WTC11 (cell line): ENCODE data around the gene PCP2. TPM values are rescaled to one million over a fixed set of nuclear protein-coding genes. Genes with fewer than 3 reads are reported as not detected.

ENCODE experiments used
- ATAC-seq: fragments of 200-7000 bp; cut with Tn5 transposase; 2 replicates; pipeline ENCODE4 v1.10.0; 2021; ENCODE audit warnings: mild to moderate bottlenecking, moderate library complexity
- CTCF ChIA-PET: fragments of 300-600 bp; sonication (Branson Sonifier 250); formaldehyde crosslinking; loops from one replicate; lab custom pipeline; 2021; ENCODE audit warnings: antibody characterized with exemption; lab: Charles Lee
- POLR2A ChIA-PET: fragments of 350-600 bp; sonication (Branson Sonifier 250); formaldehyde crosslinking; loops from one replicate; lab custom pipeline; 2021; ENCODE audit warnings: antibody characterized with exemption; lab: Charles Lee
- DNase-seq: peaks from one replicate; pipeline ENCODE4 v3.0.0; 2021; ENCODE audit warnings: low spot score
- H3K27ac Mint-ChIP-seq: 2 replicates; pipeline ENCODE4 v1.8.0; 2021; ENCODE audit warnings: mixed read lengths
- H3K27me3 Mint-ChIP-seq: 2 replicates; pipeline ENCODE4 v1.8.0; 2021; ENCODE audit warnings: low read depth, mild to moderate bottlenecking, moderate library complexity, mixed read lengths
- H3K36me3 Mint-ChIP-seq: 2 replicates; pipeline ENCODE4 v1.8.0; 2021; ENCODE audit warnings: mixed read lengths
- H3K4me1 Mint-ChIP-seq: 2 replicates; pipeline ENCODE4 v1.8.0; 2022; ENCODE audit warnings: mixed read lengths
- H3K4me3 Mint-ChIP-seq: 2 replicates; pipeline ENCODE4 v1.8.0; 2021; ENCODE audit warnings: mild to moderate bottlenecking, moderate library complexity, mixed read lengths
- H3K9me3 Mint-ChIP-seq: 2 replicates; pipeline ENCODE4 v1.8.0; 2021; ENCODE audit warnings: mixed read lengths
- CREB1 ChIP-seq: sonication (generic); formaldehyde crosslinking; IDR thresholded peaks from 2 replicates; pipeline ENCODE4 v1.8.0; 2023; ENCODE audit warnings: mild to moderate bottlenecking, missing genetic modification reagents
- FOXK1 ChIP-seq: sonication (generic); formaldehyde crosslinking; IDR thresholded peaks from 2 replicates; pipeline ENCODE4 v1.8.0; 2022; ENCODE audit warnings: mild to moderate bottlenecking, moderate library complexity, missing genetic modification reagents
- IRF2 ChIP-seq: sonication (generic); formaldehyde crosslinking; IDR thresholded peaks from 2 replicates; pipeline ENCODE4 v1.8.0; 2022; ENCODE audit warnings: low read depth, missing genetic modification reagents, borderline replicate concordance
- NFATC4 ChIP-seq: fragments of 250-450 bp; sonication (Bioruptor Pico); IDR thresholded peaks from 2 replicates; pipeline ENCODE4 v1.9.0; 2021; ENCODE audit warnings: mild to moderate bottlenecking
- NFYB ChIP-seq: sonication (generic); formaldehyde crosslinking; conservative IDR thresholded peaks from 2 replicates; pipeline ENCODE4 v1.8.0; 2022; ENCODE audit warnings: low read depth, missing genetic modification reagents
- NR1H2 ChIP-seq: sonication (generic); formaldehyde crosslinking; IDR thresholded peaks from 2 replicates; pipeline ENCODE4 v1.9.0; 2021; ENCODE audit warnings: mild to moderate bottlenecking, moderate library complexity, missing genetic modification reagents
- NR3C1 ChIP-seq: sonication (generic); formaldehyde crosslinking; conservative IDR thresholded peaks from 2 replicates; pipeline ENCODE4 v1.8.1; 2023; ENCODE audit warnings: low read depth, mild to moderate bottlenecking, missing genetic modification reagents
- RELA ChIP-seq: sonication (generic); formaldehyde crosslinking; IDR thresholded peaks from 2 replicates; pipeline ENCODE4 v1.8.1; 2022; ENCODE audit warnings: missing genetic modification reagents, mild to moderate bottlenecking, borderline replicate concordance
- ZNF263 ChIP-seq: sonication (generic); formaldehyde crosslinking; IDR thresholded peaks from 2 replicates; pipeline ENCODE4 v1.8.1; 2022; ENCODE audit warnings: low read depth, mild to moderate bottlenecking, moderate library complexity, missing genetic modification reagents
- ZNF317 ChIP-seq: sonication (generic); formaldehyde crosslinking; IDR thresholded peaks from 2 replicates; pipeline ENCODE4 v1.8.1; 2023; ENCODE audit warnings: low read depth, mild to moderate bottlenecking, moderate library complexity, missing genetic modification reagents, borderline replicate concordance
- total RNA-seq: library from RNA; stranded (reverse); gene quantifications from 3 replicates; pipeline ENCODE4 v1.2.3, GENCODE V29; 2021
- TF ChIP-seq, protein P1 (sequence below): sonication (generic); formaldehyde crosslinking; IDR thresholded peaks from 2 replicates; pipeline ENCODE4 v1.8.1; 2023; ENCODE audit warnings: mild to moderate bottlenecking, missing genetic modification reagents, moderate library complexity
- TF ChIP-seq, protein P2 (sequence below): sonication (generic); formaldehyde crosslinking; IDR thresholded peaks from 2 replicates; pipeline ENCODE4 v1.8.1; 2022; ENCODE audit warnings: low read depth, mild to moderate bottlenecking, moderate library complexity, missing genetic modification reagents, borderline replicate concordance
- TF ChIP-seq, protein P3 (sequence below): sonication (generic); formaldehyde crosslinking; IDR thresholded peaks from 2 replicates; pipeline ENCODE4 v1.8.0; 2022; ENCODE audit warnings: mild to moderate bottlenecking, missing genetic modification reagents
- TF ChIP-seq, protein P4 (sequence below): sonication (generic); formaldehyde crosslinking; conservative IDR thresholded peaks from 2 replicates; pipeline ENCODE4 v1.8.1; 2022; ENCODE audit warnings: mild to moderate bottlenecking, missing genetic modification reagents
- TF ChIP-seq, protein P5 (sequence below): sonication (generic); formaldehyde crosslinking; IDR thresholded peaks from 2 replicates; pipeline ENCODE4 v1.8.0; 2022; ENCODE audit warnings: mild to moderate bottlenecking, missing genetic modification reagents

Gene PCP2
- total RNA-seq, 1 experiment from 2014 or later = 0.48 TPM

DNA sequence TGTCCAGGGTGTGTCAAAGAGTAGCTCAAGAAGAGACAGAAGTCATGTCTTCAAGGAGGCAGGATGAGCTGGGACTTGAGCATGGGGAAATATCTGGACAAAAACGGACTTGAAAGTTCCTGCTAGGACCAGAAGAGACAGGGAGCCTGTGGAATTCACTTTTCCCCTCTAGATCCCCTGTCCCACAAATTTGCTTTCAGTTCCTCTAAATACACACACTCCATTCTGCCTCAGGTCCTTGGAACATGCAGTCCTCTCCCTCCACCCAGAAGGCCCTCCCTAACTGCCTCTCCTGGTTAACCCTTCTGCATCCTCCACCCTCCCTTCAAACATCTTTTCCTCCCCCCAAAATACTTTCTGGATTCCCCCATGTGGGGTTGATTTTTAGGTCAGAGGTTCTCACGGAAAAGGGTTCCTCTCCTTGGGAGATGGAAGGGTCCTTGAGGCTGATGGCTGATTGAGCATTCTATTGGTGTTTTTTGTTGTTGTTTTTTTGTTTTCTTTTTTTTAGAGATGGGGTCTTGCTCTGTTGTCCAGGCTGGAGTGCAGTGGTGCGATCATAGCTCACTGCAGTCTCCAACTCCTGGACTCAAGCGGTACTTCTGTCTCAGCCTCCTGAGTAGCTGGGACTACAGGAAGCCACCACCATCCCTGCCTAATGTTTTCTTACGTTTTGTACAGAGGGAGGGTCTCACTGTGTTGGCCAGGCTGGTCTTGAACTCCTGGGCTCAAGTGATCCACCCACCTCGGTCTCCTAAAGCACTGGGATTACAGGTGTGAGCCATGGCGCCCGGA, 28.4 kb upstream of the PCP2 start:
- H3K4me1 Mint-ChIP-seq = no peaks in the 10 kb centered on the region
- TF ChIP-seq NR1H2 (CRISPR knock-in tag) = no peak
- TF ChIP-seq ZNF263 (CRISPR knock-in tag) = no peak
- TF ChIP-seq, all 79 proteins: peak for 0
- POLR2A ChIA-PET = no interaction called here

DNA sequence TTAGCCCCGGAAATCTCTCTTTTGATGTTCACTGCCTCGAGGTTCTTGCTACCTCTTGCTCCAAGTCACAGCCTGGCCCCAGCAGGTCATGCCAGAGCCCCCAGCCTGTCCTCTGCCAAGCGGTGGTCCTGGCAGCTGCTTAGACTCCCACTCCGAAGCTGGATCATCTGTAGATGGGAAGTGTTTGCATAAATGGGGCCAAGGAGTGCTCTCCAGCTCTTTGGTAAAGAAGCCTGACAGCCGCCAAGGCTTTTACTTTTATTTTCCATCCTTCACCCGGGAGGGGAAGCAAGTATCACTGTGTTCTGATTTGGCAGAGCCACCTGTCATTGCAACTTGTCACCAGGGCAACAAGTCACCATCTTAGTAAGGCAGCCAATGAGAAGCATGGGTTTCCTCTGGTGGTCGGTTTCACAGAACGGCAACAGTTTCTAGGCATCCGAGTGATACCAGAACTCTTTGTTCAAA, 24.7 kb upstream of the PCP2 start:
- peak; percentile 60; the same call in 1 of the 2 replicates for ATAC-seq
- DNase-seq = no peak
- Mint-ChIP-seq H3K36me3 (no peaks in the 10 kb centered on the region), H3K27me3 (peaks cover 44% of the 10 kb centered on the region), H3K9me3 (no peaks in the 10 kb centered on the region), H3K4me3 (no peak overlapping the region), H3K27ac (no peak overlapping the region), H3K4me1 (no peaks in the 10 kb centered on the region)
- TF ChIP-seq NFYB = 0 out of 2 replicates have a peak, but pooled peaks have one; percentile 36
- TF ChIP-seq, protein P1, sequence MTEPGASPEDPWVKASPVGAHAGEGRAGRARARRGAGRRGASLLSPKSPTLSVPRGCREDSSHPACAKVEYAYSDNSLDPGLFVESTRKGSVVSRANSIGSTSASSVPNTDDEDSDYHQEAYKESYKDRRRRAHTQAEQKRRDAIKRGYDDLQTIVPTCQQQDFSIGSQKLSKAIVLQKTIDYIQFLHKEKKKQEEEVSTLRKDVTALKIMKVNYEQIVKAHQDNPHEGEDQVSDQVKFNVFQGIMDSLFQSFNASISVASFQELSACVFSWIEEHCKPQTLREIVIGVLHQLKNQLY (CRISPR knock-in tag) = no peak
- ChIA-PET POLR2A (no interaction called here), CTCF (interaction anchor here (1.0 to 3.0 kb wide), 2 partner anchors 22 to 90 kb away, joined by 3 to 19 read pairs; partner anchors contain the start of gene TRAPPC5)

More for the DNA sequence above, 28.4 kb upstream of the PCP2 start:
- Mint-ChIP-seq H3K9me3 (no peaks in the 10 kb centered on the region), H3K36me3 (no peaks in the 10 kb centered on the region), H3K27me3 (peaks cover 31% of the 10 kb centered on the region), H3K27ac (no peak overlapping the region), H3K4me3 (no peak overlapping the region)
- CTCF ChIA-PET = interaction anchor here (1.3 to 1.7 kb wide), 2 partner anchors 10 to 19 kb away, joined by 5 to 12 read pairs; partner anchors contain the start of gene TRAPPC5
- DNase-seq (no peak), ATAC-seq (no peak)

DNA sequence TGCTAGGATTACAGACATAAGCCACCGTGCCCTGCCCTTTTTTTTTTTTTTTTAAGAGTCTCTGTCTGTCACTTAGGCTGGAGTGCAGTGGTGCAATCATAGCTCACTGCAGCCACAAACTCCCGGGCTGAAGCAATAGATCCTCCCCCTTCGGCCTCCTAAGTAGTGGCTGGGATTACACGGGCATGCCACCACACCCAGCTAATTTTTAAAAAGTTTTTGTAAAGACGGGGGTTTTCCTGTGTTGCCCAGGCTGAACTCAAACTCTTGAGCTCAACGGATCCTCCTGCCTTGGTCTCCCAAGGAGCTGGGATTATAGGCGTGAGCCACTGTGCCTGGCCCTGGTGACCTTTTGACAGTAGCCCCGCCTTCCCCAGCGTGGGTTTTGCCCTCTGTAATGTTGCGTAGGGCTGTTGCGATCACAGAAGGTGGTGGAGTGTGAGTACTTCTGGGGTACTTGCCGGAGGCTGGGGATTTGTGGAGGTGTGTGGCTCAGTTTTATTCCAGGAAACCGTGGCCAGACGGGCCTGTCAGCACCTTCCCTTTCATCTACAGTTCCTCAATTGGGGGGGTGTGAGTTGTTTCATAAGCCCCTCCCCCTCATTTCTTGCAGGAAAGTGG, 23.7 kb upstream of the PCP2 start:
- Mint-ChIP-seq H3K4me3 (no peak overlapping the region), H3K4me1 (peaks cover 5% of the 10 kb centered on the region), H3K36me3 (no peaks in the 10 kb centered on the region), H3K9me3 (no peaks in the 10 kb centered on the region), H3K27me3 (peaks cover 54% of the 10 kb centered on the region), H3K27ac (no peak overlapping the region)
- ChIA-PET CTCF (interaction anchor here (1.3 to 3.0 kb wide), 2 partner anchors 23 to 89 kb away, joined by 3 to 19 read pairs; partner anchors contain the start of gene TRAPPC5), POLR2A (interaction anchor here (0.7 kb wide), 1 partner anchor 8 kb away, joined by 4 read pairs; no protein-coding TSS in a partner anchor)
- TF ChIP-seq NFATC4 (CRISPR knock-in tag) (no peak), NR3C1 (no peak)
- TF ChIP-seq, protein P2, sequence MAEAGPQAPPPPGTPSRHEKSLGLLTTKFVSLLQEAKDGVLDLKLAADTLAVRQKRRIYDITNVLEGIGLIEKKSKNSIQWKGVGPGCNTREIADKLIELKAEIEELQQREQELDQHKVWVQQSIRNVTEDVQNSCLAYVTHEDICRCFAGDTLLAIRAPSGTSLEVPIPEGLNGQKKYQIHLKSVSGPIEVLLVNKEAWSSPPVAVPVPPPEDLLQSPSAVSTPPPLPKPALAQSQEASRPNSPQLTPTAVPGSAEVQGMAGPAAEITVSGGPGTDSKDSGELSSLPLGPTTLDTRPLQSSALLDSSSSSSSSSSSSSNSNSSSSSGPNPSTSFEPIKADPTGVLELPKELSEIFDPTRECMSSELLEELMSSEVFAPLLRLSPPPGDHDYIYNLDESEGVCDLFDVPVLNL (CRISPR knock-in tag) = no peak
- no peak for DNase-seq
- no peak for ATAC-seq

DNA sequence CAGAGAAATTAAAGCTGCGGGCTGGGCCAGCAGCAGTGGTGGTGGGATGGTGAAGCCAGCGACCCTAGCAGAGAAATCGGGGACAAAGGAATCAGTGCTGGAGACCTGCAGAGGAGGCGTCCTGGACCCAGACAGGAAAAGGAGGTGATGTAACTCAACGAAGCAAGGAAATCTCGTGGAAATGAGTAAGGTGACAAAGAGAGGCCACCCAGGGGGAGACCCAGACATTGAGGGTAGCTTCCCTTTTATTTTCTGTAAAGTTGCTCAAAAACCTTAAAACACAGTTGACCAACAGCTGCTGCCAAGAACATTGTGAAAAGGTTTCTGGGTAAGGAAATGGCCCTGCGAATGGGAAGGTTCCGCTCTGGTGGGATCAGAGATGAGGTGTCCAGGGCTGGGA, 22.1 kb upstream of the PCP2 start:
- Mint-ChIP-seq H3K27me3 (peaks cover 69% of the 10 kb centered on the region), H3K4me1 (peaks cover 7% of the 10 kb centered on the region), H3K9me3 (no peaks in the 10 kb centered on the region), H3K4me3 (no peak overlapping the region), H3K36me3 (no peaks in the 10 kb centered on the region), H3K27ac (no peak overlapping the region)
- ChIA-PET POLR2A (no interaction called here), CTCF (interaction anchor here (1.0 to 2.7 kb wide), 4 partner anchors 25 to 149 kb away, joined by 3 to 12 read pairs (median 8); partner anchors contain the start of gene TRAPPC5)
- DNase-seq (no peak), ATAC-seq (no peak)
- no peak for TF ChIP-seq CREB1 (CRISPR knock-in tag)
- TF ChIP-seq, protein P3, sequence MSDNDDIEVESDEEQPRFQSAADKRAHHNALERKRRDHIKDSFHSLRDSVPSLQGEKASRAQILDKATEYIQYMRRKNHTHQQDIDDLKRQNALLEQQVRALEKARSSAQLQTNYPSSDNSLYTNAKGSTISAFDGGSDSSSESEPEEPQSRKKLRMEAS (CRISPR knock-in tag) = no peak
- TF ChIP-seq, protein P2 (CRISPR knock-in tag) = no peak
- no peak for TF ChIP-seq IRF2 (CRISPR knock-in tag)
- no peak for TF ChIP-seq RELA (CRISPR knock-in tag)
- TF ChIP-seq, protein P4, sequence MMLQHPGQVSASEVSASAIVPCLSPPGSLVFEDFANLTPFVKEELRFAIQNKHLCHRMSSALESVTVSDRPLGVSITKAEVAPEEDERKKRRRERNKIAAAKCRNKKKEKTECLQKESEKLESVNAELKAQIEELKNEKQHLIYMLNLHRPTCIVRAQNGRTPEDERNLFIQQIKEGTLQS (CRISPR knock-in tag) = no peak
- no peak for TF ChIP-seq ZNF317 (CRISPR knock-in tag)
- TF ChIP-seq NFATC4 (CRISPR knock-in tag) = no peak
- TF ChIP-seq FOXK1 (CRISPR knock-in tag) = no peak
- TF ChIP-seq, protein P5, sequence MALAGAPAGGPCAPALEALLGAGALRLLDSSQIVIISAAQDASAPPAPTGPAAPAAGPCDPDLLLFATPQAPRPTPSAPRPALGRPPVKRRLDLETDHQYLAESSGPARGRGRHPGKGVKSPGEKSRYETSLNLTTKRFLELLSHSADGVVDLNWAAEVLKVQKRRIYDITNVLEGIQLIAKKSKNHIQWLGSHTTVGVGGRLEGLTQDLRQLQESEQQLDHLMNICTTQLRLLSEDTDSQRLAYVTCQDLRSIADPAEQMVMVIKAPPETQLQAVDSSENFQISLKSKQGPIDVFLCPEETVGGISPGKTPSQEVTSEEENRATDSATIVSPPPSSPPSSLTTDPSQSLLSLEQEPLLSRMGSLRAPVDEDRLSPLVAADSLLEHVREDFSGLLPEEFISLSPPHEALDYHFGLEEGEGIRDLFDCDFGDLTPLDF (CRISPR knock-in tag) = no peak
